ENCODE measurements around the gene NATD1. TPM values are rescaled to one million over a fixed set of nuclear protein-coding genes. Genes with fewer than 3 reads are reported as not detected.

The NATD1 gene
- total and polyA plus RNA-seq, 2 of the 8 experiments (the other 6 are each of a cell fraction or from before 2014, with no cell fraction given) = 5.4 to 8.4 TPM

DNA sequence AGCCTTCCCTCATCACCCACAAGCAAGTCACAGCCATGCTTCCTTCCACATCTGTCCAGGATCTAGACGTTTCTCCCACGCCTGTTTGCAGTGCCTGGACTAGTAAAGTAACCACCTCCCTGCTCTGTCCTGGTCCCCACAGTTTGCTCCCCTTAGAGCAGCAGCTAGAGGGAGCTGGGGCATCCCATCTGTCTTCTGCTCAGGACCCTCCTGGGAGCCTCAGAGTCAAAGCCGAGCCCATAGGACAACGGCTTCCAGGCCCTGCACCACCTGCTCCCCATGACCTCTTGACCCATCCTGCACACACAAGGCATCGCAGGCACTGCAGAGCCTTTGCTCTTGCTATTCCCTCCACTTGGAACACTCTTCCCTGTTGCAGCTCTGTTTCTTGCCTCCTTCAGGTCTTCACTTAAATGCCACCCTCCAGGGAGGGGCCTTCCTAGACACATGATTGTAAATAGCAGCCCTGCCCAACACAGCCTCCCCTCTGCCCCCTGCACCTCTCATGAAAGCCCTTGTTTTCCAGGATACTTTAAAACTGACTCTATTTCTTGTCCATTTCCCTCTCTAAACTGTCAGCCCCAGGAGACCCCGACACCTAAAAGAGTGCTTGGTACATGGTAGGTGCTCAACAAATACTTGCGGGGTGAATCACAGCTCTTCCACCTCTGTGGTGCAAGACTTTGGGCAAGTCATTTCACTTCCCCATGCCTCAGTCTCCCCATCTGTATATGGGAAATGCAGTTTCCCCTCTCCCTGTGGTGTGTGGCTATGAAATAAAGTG lies 3.1 kb downstream of the NATD1 start:
- no peak for DNase-seq (ENCODE audit: low read depth in 1 of 2, low spot score in 2 of 2)
- no peak overlapping the region for H3K14ac ChIP-seq (ENCODE audit: insufficient read length)
- no peak overlapping the region for H2BK5ac ChIP-seq (ENCODE audit: low read depth, low read length)
- no peaks in the 10 kb centered on the region for H3K36me3 ChIP-seq (ENCODE audit: control insufficient read depth in 2 of 4, insufficient read depth in 4 of 4, low read length in 3 of 4)
- H3K23me2 ChIP-seq (ENCODE audit: low read depth, low read length) = peaks cover 6% of the 10 kb centered on the region; the same call in 1 of the 2 replicates
- no peak overlapping the region for H3K18ac ChIP-seq (ENCODE audit: extremely low read depth, low read length)
- POLR2A ChIA-PET (ENCODE audit: partially characterized antibody) = interaction anchor here (1.4 to 1.5 kb wide), 2 partner anchors 26 to 121 kb away, joined by 3 to 6 read pairs; no protein-coding TSS in a partner anchor
- no peak overlapping the region for H2BK120ac ChIP-seq (replicated peaks; ENCODE audit: low read depth, low read length)
- no peak overlapping the region for H2AFZ ChIP-seq (ENCODE audit: low read length)
- H4K20me1 ChIP-seq (replicated peaks in 1 of 2; ENCODE audit: control insufficient read depth in 1 of 2, insufficient read depth in 2 of 2, low read length in 2 of 2) = peaks cover 0 to 6% of the 10 kb centered on the region in 2 experiments
- no peak overlapping the region for H4K8ac ChIP-seq (ENCODE audit: extremely low read depth, insufficient read depth, low read length)
- peaks cover 0 to 12% (median 4%) of the 10 kb centered on the region in 4 experiments; a peak in 5 of 7 replicates for H3K4me1 ChIP-seq (replicated peaks in 1 of 4; ENCODE audit: control insufficient read depth in 3 of 4, insufficient read depth in 4 of 4, low read length in 3 of 4)
- no peak for FAIRE-seq
- no peak overlapping the region for H3K27ac ChIP-seq (ENCODE audit: low read depth, low read length)
- no peak overlapping the region for H3K4me2 ChIP-seq (ENCODE audit: insufficient read depth in 1 of 2, low read depth in 2 of 2, low read length in 2 of 2)
- no peak overlapping the region for H2AK5ac ChIP-seq (ENCODE audit: low read depth, low read length)
- no peak for TF ChIP-seq CEBPB (IDR thresholded peaks at IDR 0.05; ENCODE audit: low read depth, low read length)
- TF ChIP-seq HDAC2 (IDR thresholded peaks at IDR 0.05; ENCODE audit: borderline replicate concordance in 1 of 2, low read depth in 2 of 2, low read length in 2 of 2) = no peak
- no peak for TF ChIP-seq MAFK (IDR thresholded peaks at IDR 0.05; ENCODE audit: low read depth, low read length)
- no peak for TF ChIP-seq KDM5A (IDR thresholded peaks at IDR 0.05; ENCODE audit: low read length)
- TF ChIP-seq CTCF (IDR thresholded peaks at IDR 0.05; ENCODE audit: control extremely low read depth in 1 of 3, insufficient read depth in 1 of 3, low read depth in 1 of 3, low read length in 3 of 3) = peak in 1 of 3 experiments; percentile 29; a peak in 1 of 4 replicates
- TF ChIP-seq RAD21 (IDR thresholded peaks at IDR 0.05 in 1 of 2, conservative IDR thresholded peaks at IDR 0.05 in 1 of 2; ENCODE audit: low read depth in 2 of 2, low read length in 2 of 2) = peak in 1 of 2 experiments; percentile 23; a peak in 2 of 4 replicates
- TF ChIP-seq, protein P1, sequence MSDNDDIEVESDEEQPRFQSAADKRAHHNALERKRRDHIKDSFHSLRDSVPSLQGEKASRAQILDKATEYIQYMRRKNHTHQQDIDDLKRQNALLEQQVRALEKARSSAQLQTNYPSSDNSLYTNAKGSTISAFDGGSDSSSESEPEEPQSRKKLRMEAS (IDR thresholded peaks at IDR 0.05) = no peak
- 87% methylated on average over 6 of the region's 7 CpGs; no CpG with 5 or more reads in 1 of the 2 experiments for WGBS, 2 experiments (ENCODE audit: extremely low coverage in 1 of 2, insufficient coverage in 1 of 2, insufficient read length in 1 of 2, insufficient replicate concordance in 2 of 2, low coverage in 1 of 2, low lambda C conversion rate in 2 of 2, missing lambda C conversion rate in 1 of 2)
- H3K9me3 ChIP-seq (ENCODE audit: insufficient read depth in 2 of 2, low read depth in 1 of 2, low read length in 1 of 2) = no peaks in the 10 kb centered on the region
- H2BK20ac ChIP-seq (ENCODE audit: low read length) = no peak overlapping the region
- no peak overlapping the region for H3K4ac ChIP-seq (replicated peaks; ENCODE audit: insufficient read length, low read depth, low read length)
- no peak overlapping the region for H3K9ac ChIP-seq (replicated peaks in 1 of 4; ENCODE audit: extremely low read depth in 1 of 4, low read depth in 3 of 4, low read length in 3 of 4)
- H3K23ac ChIP-seq (ENCODE audit: insufficient read length) = no peak overlapping the region
- H3K4me3 ChIP-seq (ENCODE audit: extremely low read depth in 1 of 4, insufficient read depth in 2 of 4, low read depth in 3 of 4, low read length in 4 of 4) = no peak overlapping the region
- H3K79me1 ChIP-seq (ENCODE audit: low read depth, low read length) = peaks cover 5% of the 10 kb centered on the region; the same call in 1 of the 2 replicates
- H2BK12ac ChIP-seq (ENCODE audit: low read depth, low read length) = no peak overlapping the region
- no peak overlapping the region for H3K56ac ChIP-seq (replicated peaks; ENCODE audit: insufficient read length, low read depth, low read length)
- peaks cover 0 to 6% (median 4%) of the 10 kb centered on the region in 4 experiments; a peak in 2 of 7 replicates for H3K27me3 ChIP-seq (replicated peaks in 1 of 4; ENCODE audit: control insufficient read depth in 3 of 4, extremely low read depth in 1 of 4, insufficient read depth in 3 of 4, low read length in 3 of 4)
- CTCF ChIA-PET (ENCODE audit: partially characterized antibody) = interaction anchor here (0.7 to 6.6 kb wide), 13 partner anchors 11 to 147 kb away, joined by 3 to 42 read pairs (median 4); no protein-coding TSS in a partner anchor
- no peak overlapping the region for H4K5ac ChIP-seq (ENCODE audit: insufficient read length, low read depth, low read length)
- no peaks in the 10 kb centered on the region for H3K79me2 ChIP-seq (ENCODE audit: control insufficient read depth in 1 of 2, insufficient read depth in 2 of 2, low read length in 2 of 2)
- no peak overlapping the region for H4K91ac ChIP-seq (replicated peaks; ENCODE audit: insufficient read length, low read length)
- 0 out of 2 replicates have a peak overlapping the region, but pooled peaks have one; percentile 61 for H2BK15ac ChIP-seq (ENCODE audit: low read length)
